Body of pancreas (tissue), 4 donors: ENCODE results near the gene RAB1B.

Experiments used
- CTCF ChIP-seq, 7 experiments: fragments of 450-650 bp in 4 of 7; fragments of 200-600 bp in 3 of 7; sonication (generic) in 3 of 7; IDR thresholded peaks; one replicate each; pipeline ENCODE4 v1.5.1; 2016 to 2019; ENCODE audit warnings: antibody characterized with exemption in 7 of 7
- POLR2A ChIP-seq, 3 donors: fragments of 450-650 bp; IDR thresholded peaks; one replicate each; pipeline ENCODE4 v1.6.1; 2016; ENCODE audit warnings: antibody characterized with exemption in 3 of 3, mild to moderate bottlenecking in 2 of 3

DNA sequence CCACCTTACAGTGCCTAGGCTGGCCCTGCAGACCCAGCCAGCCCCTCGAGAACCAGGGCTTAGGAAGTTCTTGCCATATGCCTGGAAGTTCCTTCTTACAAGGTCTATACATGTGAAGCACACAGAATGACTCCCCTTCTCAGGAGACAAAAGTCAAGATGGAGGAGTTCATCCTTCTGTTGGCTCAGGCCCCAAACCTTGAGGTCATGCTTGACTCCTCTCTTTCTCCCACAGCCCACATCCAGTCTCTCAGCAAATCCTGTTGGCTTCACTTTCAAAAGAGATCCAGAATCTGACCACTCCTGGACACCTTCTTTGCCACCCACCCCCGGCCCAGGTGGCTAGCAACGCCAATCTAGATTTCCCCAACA lies 50.1 kb downstream of the RAB1B start:
- no peak for TF ChIP-seq CTCF (IDR thresholded peaks at IDR 0.05)
- TF ChIP-seq POLR2A (IDR thresholded peaks at IDR 0.05) = no peak
